Right forelimb (tissue), 1 donor: Measurements from ENCODE around the gene RTL5.
A peak's percentile ranks its signal among the peaks of the same experiment; 100 is the strongest.

Experiments
- DNase-seq: peaks from one replicate; pipeline ENCODE4 v3.0.0-alpha.2; 2018

RTL5 gene

GRCh38 chrX:72128881-72129280 lies 2.8 kb downstream of the RTL5 start:
- no peak for DNase-seq

- no peak for DNase-seq
These were observed 3.4 kb downstream of the RTL5 start for GRCh38 chrX:72128183-72128834.

- no peak for DNase-seq
These were observed 4.4 kb downstream of the RTL5 start for GRCh38 chrX:72127332-72127731.

- peak; percentile 84 for DNase-seq
These were observed 5.1 kb downstream of the RTL5 start for GRCh38 chrX:72126539-72127140.

- no peak for DNase-seq
These were observed 5.7 kb downstream of the RTL5 start for GRCh38 chrX:72126048-72126415.

GRCh38 chrX:72125331-72126047 lies 6.2 kb downstream of the RTL5 start:
- no peak for DNase-seq

- DNase-seq, result no peak
These were observed 7.0 kb downstream of the RTL5 start for GRCh38 chrX:72124540-72125201.

- no peak for DNase-seq
These were observed 8.1 kb downstream of the RTL5 start for GRCh38 chrX:72123471-72124185.

- DNase-seq, result no peak
These were observed 8.9 kb downstream of the RTL5 start for GRCh38 chrX:72122621-72123337.

GRCh38 chrX:72121383-72121782 lies 10.3 kb downstream of the RTL5 start:
- no peak for DNase-seq

- DNase-seq, result no peak
These were observed 10.9 kb downstream of the RTL5 start for GRCh38 chrX:72120837-72121236.

- DNase-seq, result no peak
These were observed 14.0 kb downstream of the RTL5 start for GRCh38 chrX:72117636-72118210.

- DNase-seq, result no peak
These were observed 16.3 kb downstream of the RTL5 start for GRCh38 chrX:72115380-72115779.

GRCh38 chrX:72114807-72115206 lies 16.9 kb downstream of the RTL5 start:
- no peak for DNase-seq

GRCh38 chrX:72114306-72114705 lies 17.4 kb downstream of the RTL5 start:
- no peak for DNase-seq

- DNase-seq, result no peak
These were observed 18.3 kb downstream of the RTL5 start for GRCh38 chrX:72113461-72113860.

GRCh38 chrX:72110876-72111708 lies 20.6 kb downstream of the RTL5 start:
- DNase-seq, result no peak

GRCh38 chrX:72110051-72110875 lies 21.5 kb downstream of the RTL5 start:
- DNase-seq, result no peak

GRCh38 chrX:72108666-72109065 lies 23.0 kb downstream of the RTL5 start:
- no peak for DNase-seq
